ENCODE results near the gene DRICH1.

GRCh38 chr22:23651676-23652075 lies 19.6 kb upstream of the DRICH1 start:
- TF ChIP-seq CTCF (IDR thresholded peaks at IDR 0.05) (no peak), POLR2A (IDR thresholded peaks at IDR 0.05) (no peak), EP300 (IDR thresholded peaks at IDR 0.05) (no peak)
